Skeletal muscle tissue (tissue), 4 donors: ENCODE measurements around the gene PUM1. TPM values are rescaled to one million over a fixed set of nuclear protein-coding genes. Genes with fewer than 3 reads are reported as not detected.

Experiments used
- H3K27ac ChIP-seq: one replicate; pipeline ENCODE4 v1.7.0; 2013; ENCODE audit warnings: mild to moderate bottlenecking, low read depth, low read length, inconsistent platforms
- H3K27me3 ChIP-seq, 3 donors: one replicate each; pipeline ENCODE4 v1.7.0; 2013; ENCODE audit warnings: low read length in 3 of 3; ENCODE audit not compliant: control insufficient read depth in 3 of 3, insufficient read depth in 3 of 3
- H3K36me3 ChIP-seq, 3 donors: one replicate each; pipeline ENCODE4 v1.7.0; 2013; ENCODE audit warnings: low read length in 3 of 3; ENCODE audit not compliant: control insufficient read depth in 3 of 3, insufficient read depth in 3 of 3
- H3K4me1 ChIP-seq, 3 donors: one replicate each; pipeline ENCODE4 v1.7.0; 2013; ENCODE audit warnings: low read length in 3 of 3, mild to moderate bottlenecking in 3 of 3; ENCODE audit not compliant: control insufficient read depth in 3 of 3, insufficient read depth in 3 of 3
- H3K4me3 ChIP-seq, 3 donors: one replicate each; pipeline ENCODE4 v1.7.0; 2013; ENCODE audit warnings: low read length in 3 of 3
- H3K9ac ChIP-seq, 3 donors: one replicate each; pipeline ENCODE4 v1.7.0; 2013; ENCODE audit warnings: low read length in 3 of 3, mild to moderate bottlenecking in 3 of 3, moderate library complexity in 2 of 3, low read depth in 1 of 3
- H3K9me3 ChIP-seq, 3 donors: one replicate each; pipeline ENCODE4 v1.7.0; 2013; ENCODE audit warnings: low read length in 3 of 3; ENCODE audit not compliant: control insufficient read depth in 3 of 3
- total RNA-seq: library from RNA; depleted of rRNA; stranded (reverse); fragments of >200 nt; gene quantifications from one replicate; pipeline ENCODE4 v1.2.3, GENCODE V29; 2014
- donor health status: Osteomylitis.

PUM1 gene
- total RNA-seq, 1 donor from 2014 or later, result 68.9 TPM

- Histone ChIP-seq H3K9ac (no peak overlapping the region), H3K27me3 (no peaks in the 10 kb centered on the region), H3K4me1 (peaks cover 16 to 32% (median 20%) of the 10 kb centered on the region in 3 donors), H3K4me3 (no peak overlapping the region), H3K27ac (no peak overlapping the region), H3K36me3 (no peaks in the 10 kb centered on the region), H3K9me3 (no peaks in the 10 kb centered on the region)
These were observed 52.2 kb downstream of the PUM1 start for GRCh38 chr1:31013187-31013864.

GRCh38 chr1:31012210-31012924 lies 53.1 kb downstream of the PUM1 start:
- Histone ChIP-seq H3K4me1 (peaks cover 13 to 34% (median 17%) of the 10 kb centered on the region in 3 donors), H3K9me3 (no peaks in the 10 kb centered on the region)

GRCh38 chr1:31011719-31012118 lies 53.8 kb downstream of the PUM1 start:
- no peak overlapping the region for H3K9ac ChIP-seq
- H3K4me3 ChIP-seq, result no peak overlapping the region
- no peaks in the 10 kb centered on the region for H3K27me3 ChIP-seq
- no peak overlapping the region for H3K27ac ChIP-seq
- peaks cover 14 to 41% (median 17%) of the 10 kb centered on the region in 3 donors for H3K4me1 ChIP-seq
- no peaks in the 10 kb centered on the region for H3K9me3 ChIP-seq
- H3K36me3 ChIP-seq, result no peaks in the 10 kb centered on the region

More at GRCh38 chr1:31012210-31012924, 53.1 kb downstream of the PUM1 start:
- Histone ChIP-seq H3K27ac (no peak overlapping the region), H3K4me3 (no peak overlapping the region), H3K36me3 (no peaks in the 10 kb centered on the region), H3K9ac (no peak overlapping the region), H3K27me3 (no peaks in the 10 kb centered on the region)

DNA sequence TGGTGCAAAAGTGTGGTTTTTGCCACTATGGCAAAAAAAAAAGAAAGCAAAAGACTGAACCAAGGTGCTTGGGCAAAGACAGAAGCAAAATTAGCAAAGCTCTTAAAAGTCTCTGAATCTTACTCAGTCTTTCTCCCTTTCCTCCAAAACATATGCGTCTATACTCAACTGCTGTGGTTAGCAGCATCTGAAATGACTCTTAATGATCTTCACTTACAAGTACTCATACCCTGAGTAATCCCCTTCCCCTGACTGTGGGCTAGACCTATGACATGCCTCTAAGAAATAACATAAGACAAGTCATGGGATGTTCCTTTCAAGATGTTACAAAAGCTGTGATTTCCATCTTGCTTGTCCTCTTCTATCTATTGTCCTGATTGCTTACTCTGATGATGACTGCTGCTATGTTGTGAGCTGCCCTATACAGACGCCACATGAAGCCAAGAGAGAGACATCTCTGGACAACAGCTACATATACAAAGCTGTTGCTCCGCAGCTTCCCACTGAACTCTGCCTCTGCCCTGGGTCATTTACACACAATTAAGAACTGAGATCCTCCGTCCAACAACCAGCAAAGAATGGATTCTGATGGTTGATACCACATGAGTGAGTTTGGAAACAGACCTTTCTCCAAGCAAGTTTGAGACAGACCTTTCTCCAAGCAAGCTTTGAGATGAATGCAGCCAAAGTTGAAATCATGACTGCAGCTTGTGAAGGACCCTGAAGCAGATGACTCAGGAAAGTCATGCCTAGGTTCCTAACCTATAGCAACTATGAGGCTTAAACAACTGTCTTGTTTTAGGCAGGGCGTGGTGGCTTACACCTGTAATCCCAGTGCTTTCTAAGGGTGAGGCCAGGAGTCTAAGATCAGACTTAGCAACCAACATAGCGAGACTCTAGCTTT lies 55.2 kb downstream of the PUM1 start:
- Histone ChIP-seq H3K27ac (no peak overlapping the region), H3K4me1 (peaks cover 24 to 52% (median 26%) of the 10 kb centered on the region in 3 donors), H3K36me3 (no peaks in the 10 kb centered on the region), H3K4me3 (no peak overlapping the region), H3K9me3 (no peaks in the 10 kb centered on the region), H3K27me3 (no peaks in the 10 kb centered on the region), H3K9ac (no peak overlapping the region)

GRCh38 chr1:31007462-31007991 lies 58.0 kb downstream of the PUM1 start:
- Histone ChIP-seq H3K27ac (no peak overlapping the region), H3K36me3 (peaks cover 0 to 5% (median 0%) of the 10 kb centered on the region in 3 donors), H3K27me3 (no peaks in the 10 kb centered on the region), H3K9me3 (no peaks in the 10 kb centered on the region), H3K4me3 (no peak overlapping the region), H3K9ac (no peak overlapping the region), H3K4me1 (peaks cover 36 to 59% (median 37%) of the 10 kb centered on the region in 3 donors)

DNA sequence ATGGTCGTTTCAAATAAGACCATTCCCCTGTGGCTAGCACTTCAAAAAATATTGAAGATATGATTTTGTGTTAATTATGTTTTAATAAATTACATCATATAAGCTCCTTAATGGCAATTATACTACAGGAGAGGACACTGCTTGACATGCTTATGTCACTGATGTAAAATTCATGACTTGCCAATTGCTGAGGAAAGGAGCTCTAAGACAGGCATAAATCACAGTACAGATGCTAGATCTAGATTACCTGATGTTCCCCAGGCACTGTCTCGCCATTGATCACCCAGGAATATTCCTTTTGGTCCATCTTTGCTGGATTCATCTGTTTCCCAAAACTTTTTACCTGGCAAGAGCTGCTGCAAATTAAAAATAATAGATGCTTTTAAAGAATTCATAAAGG lies 58.8 kb downstream of the PUM1 start:
- Histone ChIP-seq H3K36me3 (peaks cover 0 to 5% (median 0%) of the 10 kb centered on the region in 3 donors), H3K27ac (no peak overlapping the region), H3K9ac (no peak overlapping the region), H3K27me3 (no peaks in the 10 kb centered on the region), H3K4me1 (peaks cover 33 to 56% (median 35%) of the 10 kb centered on the region in 3 donors), H3K4me3 (no peak overlapping the region), H3K9me3 (no peaks in the 10 kb centered on the region)

GRCh38 chr1:31005617-31006166 lies 59.8 kb downstream of the PUM1 start:
- H3K36me3 ChIP-seq, result peaks cover 0 to 5% (median 0%) of the 10 kb centered on the region in 3 donors
- H3K9me3 ChIP-seq, result no peaks in the 10 kb centered on the region
- H3K27me3 ChIP-seq, result no peaks in the 10 kb centered on the region
- H3K27ac ChIP-seq, result peak overlapping the region; percentile 38
- H3K4me1 ChIP-seq, result peaks cover 24 to 49% (median 28%) of the 10 kb centered on the region in 3 donors
- peak overlapping the region in 1 of 3 donors; percentile 0 for H3K9ac ChIP-seq
- no peak overlapping the region for H3K4me3 ChIP-seq

DNA sequence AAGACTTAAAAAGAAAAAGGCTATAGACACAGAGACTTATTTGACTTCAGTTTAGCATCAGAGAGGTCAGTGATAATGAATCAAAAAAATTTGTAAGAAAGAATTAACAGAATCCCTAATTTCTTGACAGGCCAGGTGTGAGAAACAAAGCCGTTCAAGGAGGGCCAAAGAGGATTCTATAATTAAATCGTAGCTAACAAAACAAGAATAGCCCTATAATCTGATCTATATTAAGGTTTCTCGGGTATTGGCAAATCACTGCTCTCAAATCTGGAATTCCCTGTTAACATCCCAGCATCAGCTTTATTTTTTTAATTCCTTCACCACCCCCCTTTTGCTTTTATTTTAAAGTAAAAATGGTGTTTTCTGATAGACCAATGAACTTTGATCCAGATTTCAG lies 60.3 kb downstream of the PUM1 start:
- Histone ChIP-seq H3K9ac (peak overlapping the region in 1 of 3 donors; percentile 0), H3K36me3 (peaks cover 0 to 5% (median 0%) of the 10 kb centered on the region in 3 donors), H3K4me1 (peaks cover 19 to 44% (median 25%) of the 10 kb centered on the region in 3 donors), H3K27me3 (no peaks in the 10 kb centered on the region), H3K27ac (peak overlapping the region; percentile 38), H3K4me3 (no peak overlapping the region), H3K9me3 (no peaks in the 10 kb centered on the region)

GRCh38 chr1:31004231-31004621 lies 61.3 kb downstream of the PUM1 start:
- peaks cover 19 to 40% (median 25%) of the 10 kb centered on the region in 3 donors for H3K4me1 ChIP-seq
- no peak overlapping the region for H3K27ac ChIP-seq
- no peak overlapping the region for H3K9ac ChIP-seq
- H3K27me3 ChIP-seq, result no peaks in the 10 kb centered on the region
- H3K4me3 ChIP-seq, result no peak overlapping the region
- H3K9me3 ChIP-seq, result no peaks in the 10 kb centered on the region
- H3K36me3 ChIP-seq, result peaks cover 0 to 6% (median 0%) of the 10 kb centered on the region in 3 donors
